ENCODE results near the gene OR6C76.

DNA sequence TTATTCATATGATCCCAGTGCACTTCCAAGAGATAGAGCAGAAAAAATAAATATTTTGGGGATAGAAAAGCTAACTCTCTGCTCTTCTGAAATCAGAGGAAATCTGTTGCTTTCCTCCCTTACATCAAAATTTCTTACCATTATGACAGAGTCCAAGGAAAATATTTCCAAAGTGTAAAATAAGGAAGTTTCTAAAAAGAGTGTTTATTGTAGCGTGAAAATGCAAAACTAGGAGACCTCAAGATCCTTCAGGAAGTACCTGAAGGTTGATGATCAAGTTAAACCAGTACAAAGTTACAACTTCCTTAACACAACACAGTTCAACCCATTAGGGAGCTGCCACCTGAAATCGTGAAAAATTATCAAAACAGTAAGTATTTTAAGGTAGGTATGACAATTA, 17.7 kb downstream of the OR6C76 start, which contains the start of gene OR6C2:
- no peak for TF ChIP-seq CTCF (IDR thresholded peaks at IDR 0.05)
- TF ChIP-seq ZFX (IDR thresholded peaks at IDR 0.05; ENCODE audit: borderline replicate concordance): no peak
